Fibroblast of villous mesenchyme (primary cell): ENCODE results near the gene SEC23B. TPM values are rescaled to one million over a fixed set of nuclear protein-coding genes. Genes with fewer than 3 reads are reported as not detected.
"Not testable (repeated sequence)": the region's sequence is repeated elsewhere in the genome, so short reads cannot be mapped to it uniquely, and the experiment has no call there.

ENCODE experiments used
- DNase-seq: peaks from one replicate; pipeline ENCODE4 v3.0.0-alpha.2; 2010; ENCODE audit warnings: low read depth
- H3K4me3 ChIP-seq: 2 replicates; pipeline ENCODE4 v1.5.1; 2011; ENCODE audit warnings: low read depth, mild to moderate bottlenecking, low read length
- total RNA-seq: library from RNA; depleted of rRNA; stranded (reverse); fragments of >200 nt; gene quantifications from 2 replicates; pipeline ENCODE4 v1.2.3, GENCODE V29; 2012
- TF ChIP-seq, protein P1 (sequence below): IDR thresholded peaks from 2 replicates; pipeline ENCODE4 v1.5.1; 2012; ENCODE audit warnings: low read depth, mild to moderate bottlenecking, low read length; ENCODE audit not compliant: insufficient read depth

SEC23B gene
- total RNA-seq, 1 donor = 67.4 TPM

DNA sequence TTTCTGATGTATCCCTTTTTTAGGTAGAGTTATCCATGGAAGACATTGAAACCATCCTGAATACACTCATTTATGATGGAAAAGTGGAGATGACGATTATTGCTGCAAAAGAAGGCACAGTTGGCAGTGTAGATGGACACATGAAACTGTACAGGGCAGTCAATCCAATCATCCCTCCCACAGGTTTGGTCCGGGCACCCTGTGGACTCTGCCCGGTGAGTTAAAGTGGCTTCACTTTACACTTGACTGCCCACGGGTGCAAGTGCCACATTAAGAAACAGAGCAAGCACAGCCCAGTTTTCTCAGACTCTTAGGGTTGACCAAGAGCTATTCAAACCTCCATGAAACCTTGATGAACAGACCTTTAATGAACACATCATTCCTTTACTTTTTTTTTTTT lies 26.1 kb upstream of the SEC23B start:
- TF ChIP-seq, protein P1, sequence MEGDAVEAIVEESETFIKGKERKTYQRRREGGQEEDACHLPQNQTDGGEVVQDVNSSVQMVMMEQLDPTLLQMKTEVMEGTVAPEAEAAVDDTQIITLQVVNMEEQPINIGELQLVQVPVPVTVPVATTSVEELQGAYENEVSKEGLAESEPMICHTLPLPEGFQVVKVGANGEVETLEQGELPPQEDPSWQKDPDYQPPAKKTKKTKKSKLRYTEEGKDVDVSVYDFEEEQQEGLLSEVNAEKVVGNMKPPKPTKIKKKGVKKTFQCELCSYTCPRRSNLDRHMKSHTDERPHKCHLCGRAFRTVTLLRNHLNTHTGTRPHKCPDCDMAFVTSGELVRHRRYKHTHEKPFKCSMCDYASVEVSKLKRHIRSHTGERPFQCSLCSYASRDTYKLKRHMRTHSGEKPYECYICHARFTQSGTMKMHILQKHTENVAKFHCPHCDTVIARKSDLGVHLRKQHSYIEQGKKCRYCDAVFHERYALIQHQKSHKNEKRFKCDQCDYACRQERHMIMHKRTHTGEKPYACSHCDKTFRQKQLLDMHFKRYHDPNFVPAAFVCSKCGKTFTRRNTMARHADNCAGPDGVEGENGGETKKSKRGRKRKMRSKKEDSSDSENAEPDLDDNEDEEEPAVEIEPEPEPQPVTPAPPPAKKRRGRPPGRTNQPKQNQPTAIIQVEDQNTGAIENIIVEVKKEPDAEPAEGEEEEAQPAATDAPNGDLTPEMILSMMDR = no peak
- H3K4me3 ChIP-seq = no peak overlapping the region
- DNase-seq = no peak

DNA sequence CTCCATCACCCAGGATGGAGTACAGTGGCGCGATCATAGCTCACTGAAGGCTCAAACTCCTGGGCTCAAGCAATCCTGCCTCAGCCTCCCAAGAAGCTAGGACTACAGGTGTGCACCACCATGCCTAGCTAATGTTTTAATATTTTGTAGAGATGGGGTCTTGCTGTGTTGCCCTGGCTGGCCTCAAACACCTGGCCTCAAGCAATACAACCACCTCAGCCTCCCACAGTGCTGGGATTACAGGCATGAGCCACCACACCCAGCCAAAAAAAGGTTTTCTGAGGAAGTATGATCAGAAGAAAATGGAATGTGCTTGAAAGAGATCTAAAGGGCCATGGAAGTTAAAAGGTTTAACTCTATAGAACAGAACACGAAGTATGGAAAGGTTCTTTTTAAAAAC lies 19.4 kb upstream of the SEC23B start:
- H3K4me3 ChIP-seq = no peak overlapping the region
- DNase-seq = no peak
- TF ChIP-seq, protein P1 = no peak

DNA sequence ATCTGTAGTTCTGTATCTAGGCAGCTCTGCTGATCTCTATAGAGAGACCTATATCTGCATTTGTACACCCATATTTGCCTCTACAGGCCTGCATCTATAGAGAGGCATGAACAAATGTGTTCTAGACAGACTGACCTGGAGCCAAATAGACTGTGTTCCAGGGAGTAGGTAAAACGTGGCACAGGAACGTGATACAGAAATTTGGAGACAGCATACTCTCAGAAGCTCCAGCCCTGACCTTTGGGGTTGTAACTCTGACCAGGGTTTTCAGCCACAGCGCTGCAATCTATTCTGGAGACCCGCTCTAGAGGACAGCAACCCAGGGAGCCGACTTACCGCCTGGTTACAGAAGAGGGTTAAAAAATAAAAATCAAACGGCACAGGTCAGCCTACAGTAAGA lies 11.7 kb upstream of the SEC23B start:
- DNase-seq = no peak
- H3K4me3 ChIP-seq = peak overlapping the region; percentile 88

DNA sequence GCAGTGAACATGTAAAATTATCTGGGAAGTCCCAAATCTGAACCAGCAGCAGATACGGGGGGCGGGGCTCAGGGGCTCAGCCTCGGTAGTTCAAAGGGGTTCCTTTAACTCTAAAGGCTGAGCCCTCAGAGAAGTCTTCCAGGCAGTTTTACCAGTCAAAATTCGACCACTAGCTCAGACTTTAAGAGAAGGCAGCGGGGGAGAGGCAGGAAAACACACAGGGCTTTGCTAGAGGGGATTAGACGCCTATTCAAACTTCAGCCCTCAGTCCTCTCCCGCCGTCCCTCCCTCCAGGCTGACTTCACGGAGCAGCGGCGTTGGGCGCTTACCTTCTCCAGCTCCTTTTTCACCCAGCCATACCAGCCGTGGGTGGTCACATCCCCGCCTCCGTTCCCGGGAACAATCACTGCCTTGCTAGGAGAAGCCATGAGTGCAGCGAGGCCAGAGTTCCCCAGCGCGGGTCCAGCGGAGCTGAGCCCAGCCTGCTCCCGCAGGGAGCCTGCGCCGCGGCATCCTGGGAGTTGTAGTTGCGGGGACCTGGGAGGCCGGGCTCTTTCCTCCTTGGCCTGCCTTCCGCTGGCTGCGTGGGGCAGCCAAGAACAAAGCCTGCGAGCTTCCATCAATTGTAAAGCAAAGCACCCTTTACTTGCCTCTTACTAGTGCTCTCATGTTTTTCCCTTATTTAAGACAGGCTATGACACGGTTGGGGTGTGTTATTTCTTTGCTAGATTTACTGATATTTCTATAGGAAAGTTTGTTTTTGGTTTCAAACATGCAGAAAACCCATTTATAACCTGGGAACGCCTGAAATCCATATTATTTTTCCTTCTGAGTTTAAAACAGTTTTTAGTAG lies 10.8 kb upstream of the SEC23B start, which contains the start of gene RBBP9:
Gene RBBP9 (minus strand): TSS at position 486 of the 853 bp plus-strand sequence. CDS start 58 bp downstream, at position 428.
- TF ChIP-seq, protein P1 = no peak
- peak within 1 kb of the TSS; percentile 88 for H3K4me3 ChIP-seq
- peak; percentile 69 for DNase-seq

More for the DNA sequence above, 11.7 kb upstream of the SEC23B start:
- TF ChIP-seq, protein P1 = no peak

DNA sequence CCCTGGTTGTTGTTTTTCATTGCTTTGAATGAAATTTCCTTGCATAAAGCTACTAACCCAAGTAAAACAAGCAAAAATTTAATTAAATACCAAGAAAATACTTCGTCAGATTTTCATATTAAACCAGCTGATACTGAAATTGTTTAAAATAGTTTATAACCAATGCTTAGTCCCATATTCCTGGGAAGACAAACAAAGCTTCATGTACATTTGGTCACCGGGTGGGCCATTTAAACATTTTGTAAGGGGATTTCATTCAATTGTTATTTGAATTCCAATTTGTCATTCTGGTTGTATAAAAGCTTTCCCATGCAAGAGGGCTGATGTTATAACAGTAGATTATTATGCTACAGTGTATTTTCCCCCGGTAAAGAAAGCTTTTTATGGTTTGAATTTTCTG lies 10.1 kb upstream of the SEC23B start:
- no peak overlapping the region for H3K4me3 ChIP-seq
- DNase-seq = no peak
- TF ChIP-seq, protein P1 = no peak

DNA sequence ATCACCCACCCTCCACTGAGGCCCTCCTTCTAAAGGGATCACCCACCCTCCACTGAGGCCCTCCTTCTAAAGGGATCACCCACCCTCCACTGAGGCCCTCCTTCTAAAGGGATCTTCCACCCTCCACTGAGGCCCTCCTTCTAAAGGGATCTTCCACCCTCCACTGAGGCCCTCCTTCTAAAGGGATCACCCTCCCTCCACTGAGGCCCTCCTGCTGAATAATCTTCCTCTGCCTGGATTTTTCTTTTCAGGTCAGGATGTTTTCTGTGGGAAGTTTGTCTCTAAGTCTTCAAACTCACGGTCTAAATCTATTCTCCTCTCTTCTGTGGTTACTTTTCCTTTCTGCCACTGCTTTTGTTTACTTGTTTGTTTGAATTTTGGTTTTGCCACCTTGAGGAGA lies 6.1 kb upstream of the SEC23B start:
- H3K4me3 ChIP-seq, DNase-seq: not testable (repeated sequence)

DNA sequence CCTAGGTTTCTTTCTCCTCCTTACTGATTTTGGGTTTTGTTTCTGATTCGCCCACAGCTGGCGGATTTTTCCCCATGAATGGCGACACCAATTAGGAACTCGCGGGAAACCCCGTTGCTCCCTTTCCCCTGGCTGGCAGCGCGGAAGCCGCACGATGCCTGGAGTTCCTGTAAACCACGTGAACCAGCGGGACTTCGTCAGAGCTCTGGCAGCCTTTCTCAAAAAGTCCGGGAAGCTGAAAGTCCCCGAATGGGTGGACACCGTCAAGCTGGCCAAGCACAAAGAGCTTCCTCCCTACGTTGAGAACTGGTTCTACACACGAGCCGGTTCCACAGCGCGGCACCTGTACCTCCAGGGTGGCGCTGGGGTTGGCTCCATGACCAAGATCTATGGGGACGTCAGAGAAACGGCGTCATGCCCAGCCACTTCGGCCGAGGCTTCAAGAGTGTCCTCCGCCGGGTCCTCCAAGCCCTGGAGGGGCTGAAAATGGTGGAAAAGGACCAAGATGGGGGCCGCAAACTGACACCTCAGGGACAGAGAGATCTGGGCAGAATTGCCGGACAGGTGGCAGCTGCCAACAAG lies 3.2 kb upstream of the SEC23B start:
- TF ChIP-seq, protein P1 = no peak
- peak; percentile 62 for DNase-seq
- H3K4me3 ChIP-seq = peak overlapping the region; percentile 31
